Hepatocyte (in vitro differentiated cells): Measurements from ENCODE around the gene CD226. TPM values are rescaled to one million over a fixed set of nuclear protein-coding genes. Genes with fewer than 3 reads are reported as not detected.
"Not testable (repeated sequence)": the region's sequence is repeated elsewhere in the genome, so short reads cannot be mapped to it uniquely, and the experiment has no call there.

ENCODE experiments used
- DNase-seq: peaks from one replicate; pipeline ENCODE4 v3.0.0-alpha.2; 2016; ENCODE audit warnings: low spot score
- H2AFZ ChIP-seq: fragments of 200-600 bp; sonication (generic); 2 replicates; pipeline ENCODE4 v1.6.0; 2016; ENCODE audit warnings: antibody characterized with exemption, mild to moderate bottlenecking
- H3K27ac ChIP-seq: fragments of 200-600 bp; sonication (generic); 2 replicates; pipeline ENCODE4 v1.5.1; 2016; ENCODE audit warnings: mild to moderate bottlenecking
- H3K27me3 ChIP-seq: fragments of 200-600 bp; sonication (generic); 2 replicates; pipeline ENCODE4 v1.6.1; 2016
- H3K36me3 ChIP-seq: fragments of 200-600 bp; sonication (generic); replicated peaks from 2 replicates; pipeline ENCODE4 v1.5.1; 2016; ENCODE audit warnings: low read depth; ENCODE audit not compliant: insufficient read depth
- H3K4me1 ChIP-seq: fragments of 200-600 bp; sonication (generic); 2 replicates; pipeline ENCODE4 v1.5.1; 2016; ENCODE audit warnings: mild to moderate bottlenecking, moderate library complexity; ENCODE audit not compliant: insufficient read depth
- H3K4me2 ChIP-seq: fragments of 200-600 bp; sonication (generic); 2 replicates; pipeline ENCODE4 v1.6.0; 2016
- H3K4me3 ChIP-seq: fragments of 200-600 bp; sonication (generic); 2 replicates; pipeline ENCODE4 v1.5.1; 2016; ENCODE audit warnings: mild to moderate bottlenecking
- H3K79me2 ChIP-seq: fragments of 200-600 bp; sonication (generic); 2 replicates; pipeline ENCODE4 v1.6.0; 2017; ENCODE audit warnings: mild to moderate bottlenecking
- H3K9me2 ChIP-seq: fragments of 200-600 bp; sonication (generic); replicated peaks from 2 replicates; pipeline ENCODE4 v1.6.0; 2017; ENCODE audit warnings: mild to moderate bottlenecking; ENCODE audit not compliant: insufficient read depth
- H3K9me3 ChIP-seq: fragments of 200-600 bp; sonication (generic); 2 replicates; pipeline ENCODE4 v1.5.1; 2016; ENCODE audit warnings: low read depth, mild to moderate bottlenecking
- H4K20me1 ChIP-seq: fragments of 200-600 bp; sonication (generic); 2 replicates; pipeline ENCODE4 v1.6.0; 2016; ENCODE audit warnings: mild to moderate bottlenecking; ENCODE audit not compliant: insufficient read depth, poor library complexity, severe bottlenecking
- CTCF ChIP-seq: fragments of 200-600 bp; sonication (generic); IDR thresholded peaks from 2 replicates; pipeline ENCODE4 v1.5.1; 2016; ENCODE audit warnings: antibody characterized with exemption, mild to moderate bottlenecking; ENCODE audit not compliant: poor library complexity
- EZH2 ChIP-seq: fragments of 200-600 bp; sonication (generic); IDR thresholded peaks from 2 replicates; pipeline ENCODE4 v1.6.1; 2016; ENCODE audit warnings: antibody characterized with exemption, mild to moderate bottlenecking, borderline replicate concordance
- EZH2phosphoT487 ChIP-seq: fragments of 200-600 bp; sonication (generic); IDR thresholded peaks from one replicate; pipeline ENCODE4 v1.6.1; 2018; ENCODE audit warnings: antibody characterized with exemption, mild to moderate bottlenecking, low read depth, moderate library complexity; ENCODE audit not compliant: unreplicated experiment, severe bottlenecking
- WGBS: methylation state at CpG from one replicate; pipeline ENCODE4 v1.1.6; 2016; ENCODE audit warnings: low lambda C conversion rate; ENCODE audit errors: missing lambda C conversion rate; 5-methylcytosine and 5-hydroxymethylcytosine counted together
- polyA plus RNA-seq: library from polyadenylated mRNA; unstranded; fragments of >200 nt; fragmentation: Nextera tagmentation; extraction: Ambion mirVana; gene quantifications from 2 replicates; pipeline ENCODE4 v1.2.1, GENCODE V29; 2016
- total RNA-seq: library from RNA; depleted of rRNA; stranded (reverse); fragments of >200 nt; gene quantifications from 2 replicates; pipeline ENCODE4 v1.2.3, GENCODE V29; 2014

Gene CD226
- total and polyA plus RNA-seq, 2 experiments from 2014 or later, result 0.07 TPM; not detected in 1

DNA sequence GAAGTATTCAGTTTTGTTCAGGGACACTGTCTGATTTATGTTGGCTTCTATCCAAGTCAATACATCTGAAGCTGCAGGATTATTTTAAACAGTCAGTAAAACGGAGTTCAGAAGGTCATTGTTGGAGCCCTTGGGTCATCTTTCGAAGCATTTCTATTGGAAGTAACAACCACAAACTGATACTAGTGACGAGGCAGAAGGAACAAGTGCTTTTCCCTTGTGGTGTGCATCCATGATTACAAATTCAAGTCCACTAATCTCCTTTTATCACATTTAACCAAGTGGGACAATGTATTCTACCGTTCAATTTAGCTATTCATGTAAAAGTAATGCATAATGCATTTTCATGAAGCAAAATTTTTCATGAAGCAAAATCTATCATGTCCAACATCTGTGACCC lies 76.9 kb downstream of the CD226 start:
- H3K36me3 ChIP-seq, result no peaks in the 10 kb centered on the region
- 79% methylated on average over 4 of the region's 4 CpGs for WGBS
- no peak overlapping the region for H2AFZ ChIP-seq
- H3K4me1 ChIP-seq, result no peaks in the 10 kb centered on the region
- no peaks in the 10 kb centered on the region for H4K20me1 ChIP-seq
- no peaks in the 10 kb centered on the region for H3K27me3 ChIP-seq
- no peaks in the 10 kb centered on the region for H3K9me2 ChIP-seq
- no peak overlapping the region for H3K27ac ChIP-seq
- H3K79me2 ChIP-seq, result no peaks in the 10 kb centered on the region
- no peak for DNase-seq
- no peak overlapping the region for H3K4me2 ChIP-seq
- no peak overlapping the region for H3K4me3 ChIP-seq
- H3K9me3 ChIP-seq, result no peaks in the 10 kb centered on the region
- TF ChIP-seq EZH2, result no peak
- no peak for TF ChIP-seq EZH2phosphoT487
- no peak for TF ChIP-seq CTCF

GRCh38 chr18:69866212-69866611 lies 81.5 kb downstream of the CD226 start:
- Histone ChIP-seq H3K9me2 (no peaks in the 10 kb centered on the region), H4K20me1 (no peaks in the 10 kb centered on the region), H3K27ac (no peak overlapping the region), H3K4me1 (no peaks in the 10 kb centered on the region), H3K4me3 (no peak overlapping the region), H3K9me3 (no peaks in the 10 kb centered on the region), H3K27me3 (no peaks in the 10 kb centered on the region), H3K4me2 (no peak overlapping the region), H3K36me3 (no peaks in the 10 kb centered on the region), H2AFZ (no peak overlapping the region), H3K79me2 (no peaks in the 10 kb centered on the region)
- TF ChIP-seq EZH2 (no peak), EZH2phosphoT487 (no peak), CTCF (no peak)
- no peak for DNase-seq
- 91% methylated on average over 4 of the region's 4 CpGs for WGBS

DNA sequence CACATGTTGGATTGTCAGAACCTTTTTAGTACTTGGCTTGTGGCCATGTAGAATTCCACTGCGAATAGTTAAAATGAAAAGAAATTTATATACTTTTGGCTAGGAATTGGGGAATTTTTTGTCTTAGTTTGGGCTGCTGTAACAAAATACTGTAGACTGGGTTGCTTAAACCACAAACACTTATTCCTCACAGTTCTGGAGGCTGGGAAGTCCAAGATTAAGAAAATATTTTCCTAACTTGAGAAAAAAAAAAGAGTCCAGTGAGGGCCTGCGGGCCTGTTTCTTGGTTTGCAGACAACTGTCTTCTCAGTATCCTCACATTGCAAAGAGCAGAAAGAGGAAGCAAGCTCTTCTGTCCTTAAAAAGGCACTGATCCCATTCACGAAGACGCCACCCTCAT lies 81.9 kb downstream of the CD226 start:
- Histone ChIP-seq H3K36me3 (no peaks in the 10 kb centered on the region), H3K27me3 (no peaks in the 10 kb centered on the region), H3K79me2 (no peaks in the 10 kb centered on the region), H3K4me3 (no peak overlapping the region), H3K4me1 (no peaks in the 10 kb centered on the region), H3K4me2 (no peak overlapping the region), H2AFZ (no peak overlapping the region), H3K9me2 (no peaks in the 10 kb centered on the region), H3K27ac (no peak overlapping the region), H3K9me3 (no peaks in the 10 kb centered on the region), H4K20me1 (no peaks in the 10 kb centered on the region)
- 44% methylated on average over 4 of the region's 4 CpGs for WGBS
- TF ChIP-seq EZH2phosphoT487, result no peak
- TF ChIP-seq EZH2, result no peak
- no peak for TF ChIP-seq CTCF
- no peak for DNase-seq

DNA sequence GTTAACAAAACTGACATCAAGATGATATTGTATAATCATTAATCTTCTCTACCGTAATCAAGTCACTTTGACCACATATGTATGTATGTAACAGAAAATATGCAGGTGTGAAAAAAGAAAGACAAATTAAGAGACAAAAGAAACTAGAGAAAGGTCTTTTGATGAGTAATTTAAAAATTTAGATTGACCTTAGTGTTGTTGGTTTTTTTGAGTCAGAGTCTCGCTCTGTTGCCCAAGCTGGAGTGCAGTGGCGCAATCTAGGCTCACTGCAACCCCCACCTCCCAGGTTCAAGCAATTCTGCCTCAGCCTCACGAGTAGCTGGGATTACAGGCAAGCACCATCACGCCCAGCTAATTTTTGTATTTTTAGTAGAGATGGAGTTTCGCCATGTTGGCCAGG lies 82.9 kb downstream of the CD226 start:
- H3K27ac ChIP-seq, H3K36me3 ChIP-seq, H2AFZ ChIP-seq, DNase-seq, H3K9me2 ChIP-seq, H3K9me3 ChIP-seq, H3K4me2 ChIP-seq, H3K79me2 ChIP-seq, H3K4me3 ChIP-seq, H3K4me1 ChIP-seq, H3K27me3 ChIP-seq, H4K20me1 ChIP-seq: not testable (repeated sequence)
- WGBS, result 94% methylated on average over 6 of the region's 6 CpGs
